Osteocyte (in vitro differentiated cells): Measurements from ENCODE around the gene TMEFF2. TPM values are rescaled to one million over a fixed set of nuclear protein-coding genes. Genes with fewer than 3 reads are reported as not detected.

Experiments used
- DNase-seq: peaks from one replicate; pipeline ENCODE4 v3.0.0; 2021; ENCODE audit warnings: mixed read lengths; ENCODE audit not compliant: unreplicated experiment; ENCODE audit errors: extremely low spot score
- H3K27ac Mint-ChIP-seq: one replicate; pipeline ENCODE4 v1.8.0; 2021; ENCODE audit warnings: mild to moderate bottlenecking, mixed read lengths; ENCODE audit not compliant: unreplicated experiment
- H3K27me3 Mint-ChIP-seq: one replicate; pipeline ENCODE4 v1.8.0; 2021; ENCODE audit warnings: mixed read lengths; ENCODE audit not compliant: unreplicated experiment
- H3K36me3 Mint-ChIP-seq: one replicate; pipeline ENCODE4 v1.8.0; 2021; ENCODE audit warnings: mixed read lengths; ENCODE audit not compliant: unreplicated experiment
- H3K4me1 Mint-ChIP-seq: one replicate; pipeline ENCODE4 v1.8.0; 2021; ENCODE audit warnings: mixed read lengths; ENCODE audit not compliant: unreplicated experiment
- H3K4me3 Mint-ChIP-seq: one replicate; pipeline ENCODE4 v1.8.0; 2021; ENCODE audit warnings: mild to moderate bottlenecking, moderate library complexity, mixed read lengths; ENCODE audit not compliant: unreplicated experiment
- H3K9me3 Mint-ChIP-seq: one replicate; pipeline ENCODE4 v1.8.0; 2021; ENCODE audit warnings: mixed read lengths; ENCODE audit not compliant: unreplicated experiment
- total RNA-seq: library from RNA; stranded (reverse); gene quantifications from 2 replicates; pipeline ENCODE4 v1.2.1, GENCODE V29; 2021
- TF ChIP-seq, protein P1 (sequence below): fragments of 200-600 bp; sonication (generic); IDR thresholded peaks from 2 replicates; pipeline ENCODE4 v1.5.0; 2021; ENCODE audit warnings: antibody characterized with exemption, mild to moderate bottlenecking, moderate library complexity

The TMEFF2 gene
- total RNA-seq, 1 donor from 2014 or later, result 46.8 TPM

DNA sequence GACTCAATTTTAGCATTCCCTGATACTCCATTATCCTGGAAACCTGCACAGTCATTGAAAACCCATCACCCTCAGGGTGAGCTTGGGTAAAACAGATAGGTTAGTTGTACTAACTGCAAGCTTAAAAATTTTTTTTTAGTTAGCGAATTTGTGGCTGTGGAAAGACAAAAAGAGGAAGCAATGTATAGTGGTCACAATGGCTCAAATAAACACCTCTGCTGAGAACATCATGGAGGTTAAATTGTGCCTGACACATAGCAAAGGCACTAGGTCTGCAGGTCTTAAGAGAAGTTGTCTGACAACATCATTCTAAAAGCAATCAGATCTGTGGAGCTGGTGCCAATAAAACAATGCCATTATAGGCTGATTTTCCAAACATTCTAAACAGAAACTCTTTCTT lies 263.4 kb downstream of the TMEFF2 start:
- TF ChIP-seq, protein P1, sequence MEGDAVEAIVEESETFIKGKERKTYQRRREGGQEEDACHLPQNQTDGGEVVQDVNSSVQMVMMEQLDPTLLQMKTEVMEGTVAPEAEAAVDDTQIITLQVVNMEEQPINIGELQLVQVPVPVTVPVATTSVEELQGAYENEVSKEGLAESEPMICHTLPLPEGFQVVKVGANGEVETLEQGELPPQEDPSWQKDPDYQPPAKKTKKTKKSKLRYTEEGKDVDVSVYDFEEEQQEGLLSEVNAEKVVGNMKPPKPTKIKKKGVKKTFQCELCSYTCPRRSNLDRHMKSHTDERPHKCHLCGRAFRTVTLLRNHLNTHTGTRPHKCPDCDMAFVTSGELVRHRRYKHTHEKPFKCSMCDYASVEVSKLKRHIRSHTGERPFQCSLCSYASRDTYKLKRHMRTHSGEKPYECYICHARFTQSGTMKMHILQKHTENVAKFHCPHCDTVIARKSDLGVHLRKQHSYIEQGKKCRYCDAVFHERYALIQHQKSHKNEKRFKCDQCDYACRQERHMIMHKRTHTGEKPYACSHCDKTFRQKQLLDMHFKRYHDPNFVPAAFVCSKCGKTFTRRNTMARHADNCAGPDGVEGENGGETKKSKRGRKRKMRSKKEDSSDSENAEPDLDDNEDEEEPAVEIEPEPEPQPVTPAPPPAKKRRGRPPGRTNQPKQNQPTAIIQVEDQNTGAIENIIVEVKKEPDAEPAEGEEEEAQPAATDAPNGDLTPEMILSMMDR, result no peak
- no peak for DNase-seq
- H3K27me3 Mint-ChIP-seq, result no peaks in the 10 kb centered on the region
- no peaks in the 10 kb centered on the region for H3K36me3 Mint-ChIP-seq
- H3K4me1 Mint-ChIP-seq, result peaks cover 44% of the 10 kb centered on the region
- H3K4me3 Mint-ChIP-seq, result no peak overlapping the region
- no peak overlapping the region for H3K27ac Mint-ChIP-seq
- H3K9me3 Mint-ChIP-seq, result no peaks in the 10 kb centered on the region

DNA sequence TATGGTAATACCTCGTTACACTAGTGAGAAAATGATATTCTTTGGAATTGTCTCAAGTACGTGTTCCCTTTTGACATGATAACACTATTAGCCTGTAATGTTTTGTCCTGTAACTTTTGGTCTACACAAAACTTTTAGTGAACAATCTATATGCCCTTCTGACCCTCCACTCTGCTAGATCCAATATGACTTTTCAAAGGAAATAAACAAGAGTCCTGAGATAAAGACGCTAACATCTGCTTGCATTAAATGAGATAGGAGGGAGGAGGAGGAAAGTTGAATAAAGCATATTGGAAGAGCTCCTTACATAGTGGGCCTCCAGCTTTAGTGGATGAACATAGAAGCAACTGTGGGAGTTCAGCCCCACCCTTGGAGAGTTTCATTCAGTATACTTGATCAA lies 264.5 kb downstream of the TMEFF2 start:
- Mint-ChIP-seq H3K36me3 (no peaks in the 10 kb centered on the region), H3K4me3 (no peak overlapping the region), H3K27ac (no peak overlapping the region), H3K27me3 (no peaks in the 10 kb centered on the region), H3K9me3 (no peaks in the 10 kb centered on the region), H3K4me1 (peaks cover 43% of the 10 kb centered on the region)
- TF ChIP-seq, protein P1, result no peak
- no peak for DNase-seq

DNA sequence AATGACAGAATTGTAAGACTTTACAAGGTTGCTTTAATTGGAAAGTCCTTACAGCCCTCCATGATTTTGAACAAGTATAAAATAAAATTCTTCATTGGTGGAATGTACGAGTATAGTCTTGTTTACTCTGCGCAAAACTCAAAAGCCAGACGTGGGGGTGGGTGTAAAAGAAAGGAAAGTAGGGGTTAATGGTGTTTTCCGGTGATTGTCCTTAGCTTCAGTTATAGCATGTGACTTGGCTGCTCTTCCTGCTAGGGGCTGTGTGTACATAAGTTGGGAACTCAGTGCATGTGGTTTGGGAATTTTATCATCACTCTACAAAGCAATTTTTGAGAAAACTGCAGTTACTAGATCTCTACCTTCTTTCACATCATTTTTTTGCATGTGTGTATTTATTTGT lies 265.4 kb downstream of the TMEFF2 start:
- no peaks in the 10 kb centered on the region for H3K36me3 Mint-ChIP-seq
- peaks cover 42% of the 10 kb centered on the region for H3K4me1 Mint-ChIP-seq
- no peaks in the 10 kb centered on the region for H3K9me3 Mint-ChIP-seq
- DNase-seq, result no peak
- no peak overlapping the region for H3K4me3 Mint-ChIP-seq
- H3K27me3 Mint-ChIP-seq, result no peaks in the 10 kb centered on the region
- TF ChIP-seq, protein P1, result no peak
- no peak overlapping the region for H3K27ac Mint-ChIP-seq

DNA sequence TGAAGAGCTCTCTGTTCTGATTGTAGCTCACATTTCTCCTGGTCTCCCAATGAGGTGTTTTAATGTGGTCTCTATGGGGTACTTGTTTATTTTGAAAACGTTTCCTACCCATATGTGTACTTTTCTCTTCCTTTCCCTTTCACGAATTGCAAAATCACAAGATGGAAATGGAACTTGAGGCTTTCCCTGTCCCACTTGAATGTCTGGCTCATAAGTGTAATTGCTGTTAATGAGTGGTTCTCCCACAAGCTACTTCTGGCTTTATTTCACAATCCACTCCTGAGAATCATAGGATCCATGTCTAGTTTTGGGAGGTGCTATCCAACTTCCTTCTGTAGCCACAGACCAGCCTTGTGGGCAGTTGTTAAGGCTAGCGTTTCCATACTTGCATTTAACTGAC lies 266.7 kb downstream of the TMEFF2 start:
- no peaks in the 10 kb centered on the region for H3K27me3 Mint-ChIP-seq
- peak overlapping the region; percentile 11 for H3K4me3 Mint-ChIP-seq
- TF ChIP-seq, protein P1, result no peak
- no peaks in the 10 kb centered on the region for H3K9me3 Mint-ChIP-seq
- H3K27ac Mint-ChIP-seq, result peak overlapping the region; percentile 90
- H3K4me1 Mint-ChIP-seq, result peaks cover 37% of the 10 kb centered on the region
- no peaks in the 10 kb centered on the region for H3K36me3 Mint-ChIP-seq
- no peak for DNase-seq

DNA sequence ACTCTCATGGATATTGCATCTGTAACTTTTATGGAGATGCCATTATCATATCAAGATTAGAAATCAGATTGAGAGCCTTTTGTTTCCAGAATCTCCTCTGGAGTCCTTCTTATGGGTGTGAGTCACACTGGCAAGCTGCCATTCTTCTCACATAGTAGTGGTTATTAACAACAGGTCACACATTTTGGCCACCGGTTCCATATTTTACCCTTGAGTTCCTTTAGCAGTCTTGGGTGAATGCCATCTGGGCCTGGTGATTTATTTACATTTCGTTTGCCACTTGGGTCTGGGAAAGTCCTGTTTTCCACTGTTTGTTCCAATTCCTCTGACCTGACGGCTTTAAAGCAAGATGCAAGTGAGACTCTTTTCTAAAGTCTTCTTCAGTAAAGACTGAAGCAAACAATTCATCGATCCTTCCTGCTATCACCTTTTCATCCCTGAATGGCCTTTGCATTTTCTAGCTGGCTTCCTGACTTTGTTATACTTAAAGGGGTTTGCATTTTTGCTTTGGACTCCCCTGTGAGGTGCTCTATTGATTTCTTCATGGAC lies 267.3 kb downstream of the TMEFF2 start:
- no peak for DNase-seq
- Mint-ChIP-seq H3K4me3 (peak overlapping the region; percentile 38), H3K9me3 (no peaks in the 10 kb centered on the region), H3K27ac (peak overlapping the region; percentile 90), H3K36me3 (no peaks in the 10 kb centered on the region), H3K27me3 (no peaks in the 10 kb centered on the region), H3K4me1 (peaks cover 36% of the 10 kb centered on the region)
- TF ChIP-seq, protein P1, result no peak
